SKM-1 (cell line): ENCODE results near the gene MLF2.
A peak's percentile ranks its signal among the peaks of the same experiment; 100 is the strongest.

Experiments used
- DNase-seq: peaks from one replicate; lab custom pipeline; 2025; ENCODE audit not compliant: unreplicated experiment; lab: John Stamatoyannopoulos, UW

Gene MLF2

GRCh38 chr12:6778574-6779550 lies 25.9 kb upstream of the MLF2 start:
- DNase-seq = peak; percentile 53

- DNase-seq = no peak
Observed at GRCh38 chr12:6778217-6778573, 25.3 kb upstream of the MLF2 start.

- no peak for DNase-seq
Observed at GRCh38 chr12:6777386-6777785, 24.4 kb upstream of the MLF2 start.

- no peak for DNase-seq
Observed at GRCh38 chr12:6775185-6776174, 22.5 kb upstream of the MLF2 start.

GRCh38 chr12:6774499-6775062 lies 21.6 kb upstream of the MLF2 start:
- no peak for DNase-seq

- no peak for DNase-seq
Observed at GRCh38 chr12:6773590-6774351, 20.8 kb upstream of the MLF2 start.

- DNase-seq = no peak
Observed at GRCh38 chr12:6772726-6773589, 20.0 kb upstream of the MLF2 start.

GRCh38 chr12:6772331-6772695 lies 19.4 kb upstream of the MLF2 start, which contains the start of gene LAG3:
LAG3 (plus strand) TSS chr12:6772520; CDS start chr12:6772853, 333 bp downstream.
- no peak for DNase-seq

- no peak for DNase-seq
Observed at GRCh38 chr12:6771509-6772330, 18.8 kb upstream of the MLF2 start.

GRCh38 chr12:6771091-6771495 lies 18.2 kb upstream of the MLF2 start:
- DNase-seq = no peak

GRCh38 chr12:6770600-6770999 lies 17.7 kb upstream of the MLF2 start:
- DNase-seq = no peak

- no peak for DNase-seq
Observed at GRCh38 chr12:6770094-6770493, 17.2 kb upstream of the MLF2 start.

GRCh38 chr12:6769666-6770065 lies 16.7 kb upstream of the MLF2 start:
- DNase-seq = no peak

GRCh38 chr12:6768990-6769389 lies 16.0 kb upstream of the MLF2 start:
- no peak for DNase-seq

- no peak for DNase-seq
Observed at GRCh38 chr12:6768437-6768914, 15.5 kb upstream of the MLF2 start.

- no peak for DNase-seq
Observed at GRCh38 chr12:6767353-6768319, 14.7 kb upstream of the MLF2 start.

- DNase-seq = no peak
Observed at GRCh38 chr12:6766651-6767349, 13.9 kb upstream of the MLF2 start.
